NCI-H524 (cell line): ENCODE measurements around the gene MICALL2.
"Not testable (repeated sequence)": the region's sequence is repeated elsewhere in the genome, so short reads cannot be mapped to it uniquely, and the experiment has no call there.

ENCODE experiments used
- DNase-seq, 2 experiments: peaks; one replicate each; lab custom pipeline; 2025; lab: John Stamatoyannopoulos, UW

Gene MICALL2

DNA sequence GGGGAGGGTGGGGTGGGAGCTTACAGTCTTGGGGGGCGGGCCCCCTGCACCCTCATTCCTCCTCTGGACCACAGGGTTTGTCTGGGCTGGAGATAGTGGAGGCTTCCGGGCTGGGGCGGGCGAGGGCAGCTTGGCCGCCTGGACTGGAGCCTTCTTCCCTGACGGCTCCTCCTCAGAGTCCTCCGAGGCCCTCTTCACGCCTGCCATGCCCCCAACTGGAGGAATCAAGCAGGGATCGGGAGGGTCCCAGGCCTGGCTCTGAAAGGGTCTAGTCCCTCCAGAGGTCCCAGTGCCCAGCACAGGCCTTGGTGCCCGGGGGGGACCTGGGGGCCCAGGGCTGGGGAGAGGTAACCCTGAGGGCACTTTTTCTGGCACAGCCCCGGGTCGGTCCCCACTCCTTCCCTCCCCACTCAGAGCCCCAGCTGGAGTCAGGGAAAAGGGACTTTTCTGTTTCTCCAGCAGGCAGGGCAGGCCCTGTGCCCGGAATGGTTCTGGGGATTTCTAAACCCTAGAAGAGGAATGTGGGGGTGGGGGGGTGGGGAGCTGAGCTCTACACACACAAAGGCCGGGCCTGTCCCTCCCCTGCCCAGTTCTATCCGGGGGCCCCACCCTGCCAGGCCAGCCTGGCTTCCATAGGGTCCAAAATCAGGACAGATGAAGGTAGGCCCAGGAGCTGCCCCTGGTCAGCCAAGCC is 11.6 kb downstream of the MICALL2 start:
- DNase-seq, result no peak

GRCh38 chr7:1447112-1447511 is 12.2 kb downstream of the MICALL2 start:
- DNase-seq, result no peak

DNA sequence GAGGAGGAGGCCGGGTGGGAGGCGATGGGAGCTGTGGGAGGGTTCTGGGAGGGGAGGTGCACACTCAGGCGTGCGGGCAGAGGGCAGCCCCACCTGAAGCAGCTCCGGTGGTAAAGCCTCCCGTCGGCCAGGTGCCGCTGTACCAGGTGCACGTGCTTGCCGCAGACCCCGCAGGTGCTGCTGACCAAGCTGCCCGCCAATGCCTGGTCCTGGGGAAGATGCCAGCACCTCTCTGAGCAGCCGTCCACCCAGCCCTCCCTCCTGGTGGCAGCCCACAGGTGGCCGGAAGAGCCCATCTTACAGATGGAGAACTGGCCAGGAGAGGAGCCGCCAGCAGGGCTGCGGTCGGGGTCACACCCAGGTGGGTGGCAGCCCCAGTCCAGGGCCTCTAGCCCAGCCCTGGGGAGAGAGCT is 12.6 kb downstream of the MICALL2 start:
- DNase-seq, result no peak

DNA sequence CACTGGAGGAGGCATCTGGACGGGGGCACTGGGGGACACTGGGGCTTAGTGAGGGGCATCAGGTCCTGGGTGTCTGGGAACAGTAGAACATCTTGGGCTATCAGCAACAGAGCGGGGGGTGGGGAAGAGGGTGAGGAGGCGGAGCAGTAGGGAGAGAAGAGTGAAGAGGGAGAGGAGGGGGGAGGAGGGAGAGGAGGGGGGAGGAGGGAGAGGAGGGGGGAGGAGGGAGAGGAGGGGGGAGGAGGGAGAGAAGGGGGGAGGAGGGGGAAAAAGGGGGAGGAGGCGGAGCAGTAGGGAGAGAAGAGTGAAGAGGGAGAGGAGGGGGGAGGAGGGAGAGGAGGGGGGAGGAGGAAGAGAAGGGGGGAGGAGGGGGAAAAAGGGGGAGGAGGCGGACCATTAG is 13.2 kb downstream of the MICALL2 start:
- not testable (repeated sequence) for DNase-seq

GRCh38 chr7:1445341-1445740 is 13.9 kb downstream of the MICALL2 start:
- DNase-seq, result no peak

DNA sequence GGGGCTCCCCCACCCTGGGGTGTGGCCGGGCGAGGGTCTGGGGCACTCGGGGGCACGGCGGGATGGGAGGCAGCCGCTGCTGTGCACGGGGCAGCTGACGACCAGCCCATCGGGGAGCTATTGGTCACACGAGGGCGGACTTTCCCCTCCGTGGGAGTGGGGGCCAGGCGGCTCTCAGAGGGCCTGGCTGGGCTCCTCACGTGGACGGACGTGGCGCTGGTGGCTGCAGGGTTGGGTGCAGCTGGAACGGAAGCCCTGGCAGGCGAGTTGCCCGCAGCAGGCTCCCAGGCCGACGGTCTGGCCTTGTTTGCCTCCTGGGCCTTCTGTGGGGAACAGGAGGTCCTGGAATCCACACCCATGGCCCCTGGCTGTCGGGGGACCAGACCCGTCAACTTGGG is 14.3 kb downstream of the MICALL2 start:
- no peak for DNase-seq

DNA sequence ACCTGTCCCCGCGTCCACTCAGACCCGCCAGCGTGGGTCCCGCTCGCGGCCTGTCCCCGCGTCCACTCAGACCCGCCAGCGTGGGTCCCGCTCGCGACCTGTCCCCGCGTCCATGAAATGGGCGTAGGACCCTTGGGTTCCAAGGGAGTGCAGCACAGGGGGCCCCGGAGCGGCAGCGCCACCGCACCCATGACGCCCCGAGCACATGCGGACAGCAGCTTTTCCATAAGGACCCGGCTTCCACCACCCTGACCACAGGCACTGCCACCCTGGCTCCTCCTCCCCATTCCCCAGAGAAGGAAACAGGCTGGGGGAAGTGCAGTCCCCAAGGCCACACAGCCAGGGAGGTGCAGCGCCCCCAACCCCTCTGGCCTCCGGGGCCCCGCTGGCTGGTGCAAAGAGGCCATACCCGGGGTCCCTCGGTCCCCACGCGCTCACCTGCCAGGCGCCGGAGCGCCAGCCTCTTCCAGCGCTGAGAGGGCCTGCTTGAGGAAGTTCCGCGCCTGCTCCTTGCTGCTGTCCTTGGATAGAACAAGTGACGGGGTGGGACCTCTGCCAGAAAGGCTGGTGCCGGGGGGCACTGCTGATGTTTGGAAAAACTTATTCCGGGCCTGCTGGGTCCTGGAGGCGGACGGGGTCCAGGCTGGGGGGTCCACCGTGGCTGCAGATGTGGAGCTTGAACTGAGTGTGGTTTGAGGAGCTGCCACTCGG is 14.9 kb downstream of the MICALL2 start:
- DNase-seq, result no peak

GRCh38 chr7:1443587-1444200 is 15.6 kb downstream of the MICALL2 start:
- DNase-seq, result not testable (repeated sequence)

DNA sequence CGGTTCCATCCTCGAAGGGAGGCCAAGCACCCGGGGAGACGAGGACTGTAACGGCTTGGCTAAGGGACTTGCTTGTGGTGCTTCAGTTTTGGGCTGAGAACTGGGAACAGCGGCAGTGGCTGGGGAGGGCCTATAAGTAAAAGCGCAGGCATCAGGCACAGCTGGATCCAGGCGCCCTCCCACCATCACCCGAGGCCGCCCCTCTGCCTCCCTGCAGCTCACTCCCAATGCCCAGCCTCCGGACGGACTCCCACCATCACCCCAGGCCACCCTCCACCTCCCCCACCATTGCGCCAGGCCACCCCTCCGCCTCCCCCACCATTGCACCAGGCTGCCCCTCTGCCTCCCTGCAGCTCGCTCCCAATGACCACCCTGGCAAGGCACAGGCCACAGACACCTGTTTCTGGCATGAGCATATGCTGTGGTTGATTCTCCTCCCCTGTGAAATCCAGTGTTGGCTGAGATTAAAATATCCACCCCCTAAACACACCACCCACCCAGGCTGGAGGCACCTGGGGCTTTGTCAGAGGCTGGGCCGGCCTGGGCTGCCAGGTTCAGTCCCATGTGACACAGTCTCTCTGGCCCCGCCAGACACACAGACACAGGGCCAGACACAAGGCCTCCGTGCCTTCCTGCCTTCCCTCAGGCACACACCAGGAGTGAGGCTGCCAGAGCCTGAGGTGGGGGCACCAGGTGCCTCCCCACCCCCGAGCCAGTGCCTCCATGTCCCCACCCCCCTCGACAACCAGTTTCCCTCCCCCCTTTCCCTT is 16.7 kb downstream of the MICALL2 start:
- DNase-seq, result no peak

GRCh38 chr7:1441615-1442354 is 17.5 kb downstream of the MICALL2 start:
- no peak for DNase-seq

DNA sequence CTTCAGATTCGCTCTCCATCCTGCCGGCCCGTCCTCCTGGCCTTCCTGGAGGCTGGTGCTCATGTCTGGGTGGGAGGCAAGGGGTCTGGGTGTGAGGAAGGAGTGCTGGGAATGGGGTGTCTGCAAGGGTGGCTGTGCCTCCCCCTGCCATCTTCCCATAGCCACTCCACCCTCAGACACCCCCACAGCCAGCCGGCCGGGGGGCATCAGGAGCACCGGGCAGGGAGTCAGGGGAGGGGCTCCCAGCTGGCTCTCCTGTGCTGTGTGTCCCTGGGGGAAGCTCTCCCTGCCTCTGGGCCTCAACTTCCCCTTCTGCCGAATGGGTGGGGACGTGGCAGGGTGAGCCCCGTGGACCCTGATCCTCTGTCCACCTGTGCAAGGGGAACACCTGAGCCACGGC is 18.6 kb downstream of the MICALL2 start:
- no peak for DNase-seq

DNA sequence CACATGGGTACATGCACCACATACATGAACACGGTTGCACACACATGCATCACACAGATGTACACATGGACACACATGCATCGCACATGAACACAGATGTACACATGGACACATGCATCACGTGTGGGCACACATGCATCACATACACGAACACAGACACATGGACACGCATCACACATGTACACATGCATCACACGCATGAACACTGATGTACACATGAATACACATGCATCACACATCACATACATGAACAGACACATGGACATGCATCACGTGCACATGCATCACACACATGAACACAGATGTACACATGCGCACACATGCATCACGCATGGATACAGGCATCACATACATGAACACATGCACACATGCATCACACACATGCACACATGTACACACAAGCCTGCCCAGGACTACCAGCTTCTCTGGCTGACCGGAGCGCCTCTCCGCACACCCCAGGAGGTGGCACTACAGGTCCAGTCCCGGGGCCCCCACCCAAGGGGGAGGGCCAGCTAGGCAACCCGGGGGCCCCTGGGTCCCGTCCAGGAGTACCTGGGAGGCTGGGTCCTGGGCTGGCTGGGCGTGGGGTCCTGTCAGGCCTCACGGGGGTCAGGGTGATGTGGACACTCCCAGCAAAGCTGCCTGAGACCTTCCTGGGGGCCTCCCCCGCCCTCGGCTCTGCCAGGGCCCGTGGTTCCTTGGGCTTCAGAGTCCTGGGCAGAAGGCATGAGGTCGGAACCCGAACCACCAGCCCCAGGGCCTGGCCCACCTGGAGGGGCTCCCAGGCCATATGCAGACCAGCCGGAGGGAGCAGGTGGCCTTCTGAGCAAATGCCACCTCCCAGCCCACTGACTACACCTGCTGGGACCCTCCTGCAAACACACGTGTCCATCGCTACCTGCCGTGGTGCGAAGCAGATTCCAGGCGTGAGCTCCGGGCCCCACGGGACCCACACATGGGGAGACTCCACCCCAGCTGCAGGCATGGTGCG is 19.6 kb downstream of the MICALL2 start:
- DNase-seq, result no peak

GRCh38 chr7:1438821-1439220 is 20.4 kb downstream of the MICALL2 start:
- no peak for DNase-seq

DNA sequence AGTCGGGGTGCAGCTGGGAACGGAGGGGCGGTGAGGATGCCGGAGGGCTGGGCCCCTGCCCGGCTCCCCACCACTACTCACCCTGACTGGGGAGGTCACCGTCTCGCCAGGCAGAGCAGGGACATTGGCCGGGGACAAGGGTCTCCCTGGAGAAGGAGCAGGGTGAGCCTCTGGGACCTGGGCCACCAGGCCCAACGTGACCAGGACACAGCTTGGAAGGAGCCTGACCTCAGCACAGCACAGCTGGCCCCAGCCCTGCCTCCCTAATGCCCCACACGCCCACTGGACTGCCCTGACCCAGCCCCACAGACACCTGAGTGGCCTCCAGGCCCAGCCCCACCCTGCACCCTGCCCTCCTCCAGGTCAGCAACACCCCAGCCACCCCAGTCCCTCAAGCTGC is 21.1 kb downstream of the MICALL2 start:
- DNase-seq, result no peak

- peak in 1 of 2 experiments; percentile 10 for DNase-seq
Observed at GRCh38 chr7:1437155-1437880, 22.0 kb downstream of the MICALL2 start.

GRCh38 chr7:1436608-1437007 is 22.7 kb downstream of the MICALL2 start:
- no peak for DNase-seq

DNA sequence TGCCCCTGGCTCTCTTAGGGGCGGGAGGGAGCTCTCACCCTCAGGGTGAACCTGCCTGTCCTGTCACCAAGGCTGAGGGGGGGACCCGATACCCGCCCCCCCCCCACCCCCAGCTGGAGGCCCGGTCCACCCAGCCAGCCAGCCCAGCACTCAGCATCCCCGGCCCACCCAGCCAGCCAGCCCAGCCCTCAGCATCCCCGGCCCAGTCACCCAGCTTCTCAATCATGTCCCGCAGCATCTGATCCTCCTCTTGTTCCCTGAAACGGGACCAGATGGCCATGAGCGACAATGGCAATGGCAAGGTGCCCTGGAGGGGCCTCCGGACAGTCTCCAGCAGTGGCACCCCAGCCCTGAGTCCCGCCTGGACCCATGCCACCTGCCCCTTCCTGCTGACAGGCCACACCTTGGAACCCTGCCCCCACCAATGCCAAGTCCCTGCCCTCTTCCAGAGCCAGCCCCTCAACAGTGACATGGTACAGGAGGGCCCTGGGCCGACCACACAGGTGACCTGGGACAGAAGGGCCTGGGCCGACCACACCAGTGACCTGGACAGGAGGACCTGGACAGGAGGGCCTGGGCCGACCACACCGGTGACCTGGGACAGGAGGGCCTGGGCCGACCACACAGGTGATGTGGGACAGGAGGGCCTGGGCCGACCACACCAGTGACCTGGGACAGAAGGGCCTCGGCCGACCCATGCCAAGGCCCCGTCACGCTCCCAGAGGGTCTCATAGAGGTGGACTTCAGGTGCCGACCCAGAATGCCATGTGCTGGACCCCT is 24.2 kb downstream of the MICALL2 start:
- DNase-seq, result no peak

GRCh38 chr7:1434165-1434718 is 25.0 kb downstream of the MICALL2 start:
- DNase-seq, result no peak
